Endothelial cell of umbilical vein (primary cell): ENCODE measurements around the gene ZNF48.

Experiments used
- EZH2 ChIP-seq: IDR thresholded peaks from 2 replicates; pipeline ENCODE4 v1.6.1; 2012; ENCODE audit warnings: borderline replicate concordance, low read depth, mild to moderate bottlenecking, moderate library complexity, low read length, inconsistent platforms; ENCODE audit not compliant: severe bottlenecking
- GATA2 ChIP-seq: IDR thresholded peaks from 2 replicates; pipeline ENCODE4 v1.7.0; 2011; ENCODE audit warnings: low read depth, mild to moderate bottlenecking, moderate library complexity, mixed read lengths, low read length; ENCODE audit not compliant: insufficient read length, insufficient read depth
- JUN ChIP-seq: IDR thresholded peaks from 2 replicates; pipeline ENCODE4 v1.6.1; 2011; ENCODE audit warnings: borderline replicate concordance, low read depth; ENCODE audit not compliant: insufficient read length, insufficient read depth
- MYC ChIP-seq: IDR thresholded peaks from one replicate; pipeline ENCODE4 v1.6.1; 2011; ENCODE audit warnings: mild to moderate bottlenecking, low read depth, low read length
- POLR2A ChIP-seq: IDR thresholded peaks from 2 replicates; pipeline ENCODE4 v1.6.1; 2012; ENCODE audit warnings: low read depth, mild to moderate bottlenecking, control low read depth, low read length
- POLR2AphosphoS5 ChIP-seq: IDR thresholded peaks from 2 replicates; pipeline ENCODE4 v1.6.1; 2012; ENCODE audit warnings: low read depth, mild to moderate bottlenecking, control low read depth, low read length, moderate library complexity; ENCODE audit not compliant: insufficient read depth
- TF ChIP-seq, protein P1 (sequence below), 2 donors: IDR thresholded peaks; 1 replicate in 1 of 2; 2 replicates in 1 of 2; pipeline ENCODE4 v1.5.1; 2011; ENCODE audit warnings: low read length in 2 of 2, mild to moderate bottlenecking in 2 of 2, moderate library complexity in 2 of 2, control low read depth in 1 of 2, inconsistent platforms in 1 of 2, low read depth in 1 of 2; ENCODE audit not compliant: insufficient read depth in 1 of 2; ENCODE audit errors: extremely low read depth in 1 of 2
- TF ChIP-seq, protein P2 (sequence below): IDR thresholded peaks from 2 replicates; pipeline ENCODE4 v1.6.1; 2011; ENCODE audit not compliant: insufficient read depth, insufficient read length

DNA sequence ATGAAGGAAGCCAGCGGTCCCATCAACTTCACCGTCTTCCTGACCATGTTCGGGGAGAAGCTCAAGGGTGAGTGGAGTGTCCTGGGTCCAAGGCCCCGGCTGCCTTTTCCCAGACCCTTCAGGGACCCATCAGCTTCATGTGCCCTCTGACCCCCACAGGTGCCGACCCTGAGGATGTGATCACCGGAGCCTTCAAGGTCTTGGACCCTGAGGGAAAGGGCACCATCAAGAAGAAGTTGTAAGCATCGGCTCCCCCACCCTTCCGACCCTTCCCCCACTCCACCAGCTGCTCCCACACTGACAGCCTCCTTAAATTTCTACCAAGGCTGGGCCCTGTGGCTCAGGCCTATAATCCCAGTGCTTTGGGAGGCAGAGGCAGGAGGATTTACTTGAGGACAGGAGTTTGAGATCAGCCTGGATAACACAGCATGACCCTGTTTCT lies 18.7 kb upstream of the ZNF48 start:
- TF ChIP-seq, protein P1, sequence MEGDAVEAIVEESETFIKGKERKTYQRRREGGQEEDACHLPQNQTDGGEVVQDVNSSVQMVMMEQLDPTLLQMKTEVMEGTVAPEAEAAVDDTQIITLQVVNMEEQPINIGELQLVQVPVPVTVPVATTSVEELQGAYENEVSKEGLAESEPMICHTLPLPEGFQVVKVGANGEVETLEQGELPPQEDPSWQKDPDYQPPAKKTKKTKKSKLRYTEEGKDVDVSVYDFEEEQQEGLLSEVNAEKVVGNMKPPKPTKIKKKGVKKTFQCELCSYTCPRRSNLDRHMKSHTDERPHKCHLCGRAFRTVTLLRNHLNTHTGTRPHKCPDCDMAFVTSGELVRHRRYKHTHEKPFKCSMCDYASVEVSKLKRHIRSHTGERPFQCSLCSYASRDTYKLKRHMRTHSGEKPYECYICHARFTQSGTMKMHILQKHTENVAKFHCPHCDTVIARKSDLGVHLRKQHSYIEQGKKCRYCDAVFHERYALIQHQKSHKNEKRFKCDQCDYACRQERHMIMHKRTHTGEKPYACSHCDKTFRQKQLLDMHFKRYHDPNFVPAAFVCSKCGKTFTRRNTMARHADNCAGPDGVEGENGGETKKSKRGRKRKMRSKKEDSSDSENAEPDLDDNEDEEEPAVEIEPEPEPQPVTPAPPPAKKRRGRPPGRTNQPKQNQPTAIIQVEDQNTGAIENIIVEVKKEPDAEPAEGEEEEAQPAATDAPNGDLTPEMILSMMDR (IDR thresholded peaks at IDR 0.05; ENCODE audit: extremely low read depth in 1 of 2, insufficient read depth in 1 of 2, low read depth in 1 of 2, low read length in 2 of 2): no peak
- TF ChIP-seq POLR2AphosphoS5 (no peak), JUN (no peak), POLR2A (no peak), EZH2 (no peak), GATA2 (no peak), MYC (no peak)
- TF ChIP-seq, protein P2, sequence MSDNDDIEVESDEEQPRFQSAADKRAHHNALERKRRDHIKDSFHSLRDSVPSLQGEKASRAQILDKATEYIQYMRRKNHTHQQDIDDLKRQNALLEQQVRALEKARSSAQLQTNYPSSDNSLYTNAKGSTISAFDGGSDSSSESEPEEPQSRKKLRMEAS: no peak
